HS-5 (cell line): ENCODE results near the gene MICAL3.

Experiments
- DNase-seq: peaks from one replicate; pipeline ENCODE4 v3.0.0-alpha.2; 2012; ENCODE audit warnings: low read depth

Gene MICAL3

GRCh38 chr22:17761138-17761488 is 263.2 kb downstream of the MICAL3 start:
- no peak for DNase-seq

GRCh38 chr22:17754233-17754925 is 270.0 kb downstream of the MICAL3 start:
- no peak for DNase-seq

GRCh38 chr22:17753401-17753989 is 270.9 kb downstream of the MICAL3 start:
- DNase-seq: no peak

GRCh38 chr22:17751596-17751995 is 272.8 kb downstream of the MICAL3 start:
- no peak for DNase-seq

- no peak for DNase-seq
These were observed 274.6 kb downstream of the MICAL3 start for GRCh38 chr22:17749605-17750395.

- no peak for DNase-seq
These were observed 275.6 kb downstream of the MICAL3 start for GRCh38 chr22:17748555-17749353.

- no peak for DNase-seq
These were observed 277.4 kb downstream of the MICAL3 start for GRCh38 chr22:17746916-17747315.

GRCh38 chr22:17744430-17744829 is 279.9 kb downstream of the MICAL3 start:
- no peak for DNase-seq

- DNase-seq: no peak
These were observed 280.5 kb downstream of the MICAL3 start for GRCh38 chr22:17743661-17744411.

- DNase-seq: no peak
These were observed 281.8 kb downstream of the MICAL3 start for GRCh38 chr22:17742527-17742902.

- DNase-seq: no peak
These were observed 282.4 kb downstream of the MICAL3 start for GRCh38 chr22:17741866-17742526.

- no peak for DNase-seq
These were observed 285.0 kb downstream of the MICAL3 start for GRCh38 chr22:17739196-17739975.

- no peak for DNase-seq
These were observed 285.8 kb downstream of the MICAL3 start for GRCh38 chr22:17738386-17739128.
